ENCODE data around the gene STRIP1. TPM values are rescaled to one million over a fixed set of nuclear protein-coding genes. Genes with fewer than 3 reads are reported as not detected.
A peak's percentile ranks its signal among the peaks of the same experiment; 100 is the strongest.

Gene STRIP1
- total RNA-seq, 2 experiments from 2014 or later, result 74.3 to 80.9 TPM

DNA sequence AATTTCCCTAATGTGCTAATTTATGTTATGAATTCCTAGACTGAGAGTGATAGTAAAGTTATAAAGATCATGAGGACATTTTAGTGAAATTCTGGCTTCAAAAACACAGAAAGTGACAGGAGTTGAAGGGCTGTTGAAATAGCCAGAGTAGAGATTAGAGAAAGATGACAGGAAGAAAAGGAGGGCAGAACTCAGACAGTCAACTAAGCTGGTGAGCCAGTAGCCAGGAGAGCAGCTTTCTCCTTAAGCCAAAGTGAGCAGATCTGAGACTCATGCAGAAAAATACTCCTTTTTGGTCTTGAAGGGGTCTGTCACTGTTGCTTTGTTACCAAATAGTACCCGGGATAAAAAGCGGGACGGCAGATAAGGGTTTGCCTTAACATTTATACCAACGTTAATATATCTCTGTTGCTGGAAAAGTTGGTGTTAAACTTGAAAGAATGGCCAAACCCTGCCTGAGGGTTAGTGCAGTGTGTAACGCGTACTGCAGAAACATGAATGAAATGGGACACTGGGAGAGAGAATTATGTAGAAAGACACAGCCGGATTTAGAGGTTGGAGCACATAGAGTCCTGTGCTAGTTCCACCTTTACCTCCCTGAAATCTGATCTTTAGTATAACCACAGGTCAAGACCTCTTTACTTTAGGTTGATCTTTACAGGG lies 37.1 kb upstream of the STRIP1 start:
- H3K36me3 ChIP-seq (ENCODE audit: insufficient read depth, low read length), result peaks cover 11% of the 10 kb centered on the region
- H3K4me1 Mint-ChIP-seq (ENCODE audit: low read depth), result peaks cover 28% of the 10 kb centered on the region
- no peak for ATAC-seq (ENCODE audit: poor library complexity)
- TF ChIP-seq, protein P1, sequence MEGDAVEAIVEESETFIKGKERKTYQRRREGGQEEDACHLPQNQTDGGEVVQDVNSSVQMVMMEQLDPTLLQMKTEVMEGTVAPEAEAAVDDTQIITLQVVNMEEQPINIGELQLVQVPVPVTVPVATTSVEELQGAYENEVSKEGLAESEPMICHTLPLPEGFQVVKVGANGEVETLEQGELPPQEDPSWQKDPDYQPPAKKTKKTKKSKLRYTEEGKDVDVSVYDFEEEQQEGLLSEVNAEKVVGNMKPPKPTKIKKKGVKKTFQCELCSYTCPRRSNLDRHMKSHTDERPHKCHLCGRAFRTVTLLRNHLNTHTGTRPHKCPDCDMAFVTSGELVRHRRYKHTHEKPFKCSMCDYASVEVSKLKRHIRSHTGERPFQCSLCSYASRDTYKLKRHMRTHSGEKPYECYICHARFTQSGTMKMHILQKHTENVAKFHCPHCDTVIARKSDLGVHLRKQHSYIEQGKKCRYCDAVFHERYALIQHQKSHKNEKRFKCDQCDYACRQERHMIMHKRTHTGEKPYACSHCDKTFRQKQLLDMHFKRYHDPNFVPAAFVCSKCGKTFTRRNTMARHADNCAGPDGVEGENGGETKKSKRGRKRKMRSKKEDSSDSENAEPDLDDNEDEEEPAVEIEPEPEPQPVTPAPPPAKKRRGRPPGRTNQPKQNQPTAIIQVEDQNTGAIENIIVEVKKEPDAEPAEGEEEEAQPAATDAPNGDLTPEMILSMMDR (IDR thresholded peaks at IDR 0.05), result no peak
- intact Hi-C loops (cut with DNase I, micrococcal nuclease), result no loop called here
- H3K27me3 ChIP-seq (ENCODE audit: control insufficient read depth in 1 of 2, insufficient read depth in 2 of 2, low read length in 2 of 2), result no peaks in the 10 kb centered on the region
- CTCF ChIA-PET, result interaction anchor here (0.9 kb wide), 1 partner anchor 14 kb away, joined by 3 read pairs; no protein-coding TSS in a partner anchor
- no peak overlapping the region for H3K27ac ChIP-seq (ENCODE audit: low read depth in 1 of 2, low read length in 2 of 2)
- no peak overlapping the region for H3K27ac Mint-ChIP-seq
- no peak for DNase-seq
- no peaks in the 10 kb centered on the region for H3K27me3 Mint-ChIP-seq
- H3K4me3 Mint-ChIP-seq, result no peak overlapping the region
- peaks cover 13% of the 10 kb centered on the region for H3K36me3 Mint-ChIP-seq (ENCODE audit: low read depth)
- POLR2A ChIA-PET, result interaction anchor here (1.1 kb wide), 1 partner anchor 13 kb away, joined by 3 read pairs; the partner anchor contains the start of gene AHCYL1
- H3K4me3 ChIP-seq (ENCODE audit: low read length), result no peak overlapping the region
- no peaks in the 10 kb centered on the region for H3K9me3 ChIP-seq (ENCODE audit: control insufficient read depth in 1 of 2, insufficient read depth in 1 of 2, low read length in 2 of 2)
- H3K9me3 Mint-ChIP-seq, result no peaks in the 10 kb centered on the region
- no peaks in the 10 kb centered on the region for H3K4me1 ChIP-seq (ENCODE audit: insufficient read depth, low read length)

DNA sequence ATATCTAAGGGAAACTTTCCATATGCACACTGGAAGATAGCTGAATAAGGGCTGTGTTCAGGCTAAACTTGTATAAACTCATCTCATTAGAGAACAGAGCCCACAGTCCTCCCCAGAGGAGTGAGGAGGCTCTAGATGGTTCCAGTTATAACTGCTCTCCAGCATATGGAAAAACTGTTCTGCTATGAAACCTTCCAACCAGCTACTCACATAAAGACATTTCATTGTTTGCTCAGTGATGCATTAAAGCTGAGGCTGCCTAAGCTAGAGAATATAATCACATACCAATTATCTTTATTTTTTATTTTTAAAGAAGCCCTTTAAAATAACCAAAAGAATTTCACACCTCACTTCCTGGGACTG lies 36.6 kb upstream of the STRIP1 start:
- no peaks in the 10 kb centered on the region for H3K9me3 ChIP-seq (ENCODE audit: control insufficient read depth in 1 of 2, insufficient read depth in 1 of 2, low read length in 2 of 2)
- no peaks in the 10 kb centered on the region for H3K27me3 Mint-ChIP-seq
- DNase-seq, result no peak
- ChIA-PET POLR2A (interaction anchor here (1.1 kb wide), 1 partner anchor 13 kb away, joined by 3 read pairs; the partner anchor contains the start of gene AHCYL1), CTCF (interaction anchor here (0.9 to 1.3 kb wide), 2 partner anchors 14 kb away, joined by 3 to 4 read pairs; partner anchors contain the start of gene AHCYL1)
- peaks cover 13% of the 10 kb centered on the region for H3K36me3 Mint-ChIP-seq (ENCODE audit: low read depth)
- H3K27ac Mint-ChIP-seq, result no peak overlapping the region
- no peak for ATAC-seq (ENCODE audit: poor library complexity)
- H3K9me3 Mint-ChIP-seq, result no peaks in the 10 kb centered on the region
- H3K4me1 ChIP-seq (ENCODE audit: insufficient read depth, low read length), result no peaks in the 10 kb centered on the region
- intact Hi-C loops (cut with DNase I, micrococcal nuclease), result no loop called here
- H3K27me3 ChIP-seq (ENCODE audit: control insufficient read depth in 1 of 2, insufficient read depth in 2 of 2, low read length in 2 of 2), result no peaks in the 10 kb centered on the region
- no peak overlapping the region for H3K4me3 Mint-ChIP-seq
- TF ChIP-seq, protein P1 (IDR thresholded peaks at IDR 0.05), result no peak
- peaks cover 33% of the 10 kb centered on the region for H3K4me1 Mint-ChIP-seq (ENCODE audit: low read depth)
- peaks cover 11% of the 10 kb centered on the region for H3K36me3 ChIP-seq (ENCODE audit: insufficient read depth, low read length)
- no peak overlapping the region for H3K27ac ChIP-seq (ENCODE audit: low read depth in 1 of 2, low read length in 2 of 2)
- H3K4me3 ChIP-seq (ENCODE audit: low read length), result no peak overlapping the region

DNA sequence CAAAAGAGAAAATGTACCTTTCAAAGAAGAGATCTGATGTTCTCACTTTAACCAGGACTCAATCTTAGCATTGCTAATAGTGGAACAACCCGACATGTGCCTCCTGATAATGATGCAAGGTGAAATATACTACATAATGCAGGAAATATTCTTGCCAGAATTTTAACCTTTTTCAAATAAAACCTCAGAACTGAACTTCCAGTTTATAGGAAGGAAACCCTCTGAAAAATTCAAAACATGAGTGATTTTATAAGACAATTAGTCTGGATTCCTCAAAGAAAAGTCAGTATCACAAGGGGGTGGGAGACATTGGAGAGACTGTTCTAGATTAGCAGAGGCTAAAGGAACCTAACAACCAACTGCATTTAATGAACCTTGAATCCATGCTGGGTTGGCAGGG lies 31.7 kb upstream of the STRIP1 start:
- Histone ChIP-seq H3K4me3 (ENCODE audit: low read length) (no peak overlapping the region), H3K27ac (ENCODE audit: low read depth in 1 of 2, low read length in 2 of 2) (no peak overlapping the region), H3K36me3 (ENCODE audit: insufficient read depth, low read length) (no peaks in the 10 kb centered on the region), H3K4me1 (ENCODE audit: insufficient read depth, low read length) (peaks cover 10% of the 10 kb centered on the region), H3K9me3 (ENCODE audit: control insufficient read depth in 1 of 2, insufficient read depth in 1 of 2, low read length in 2 of 2) (no peaks in the 10 kb centered on the region), H3K27me3 (ENCODE audit: control insufficient read depth in 1 of 2, insufficient read depth in 2 of 2, low read length in 2 of 2) (no peaks in the 10 kb centered on the region)
- Mint-ChIP-seq H3K4me1 (ENCODE audit: low read depth) (peaks cover 42% of the 10 kb centered on the region), H3K27me3 (no peaks in the 10 kb centered on the region), H3K9me3 (no peaks in the 10 kb centered on the region), H3K4me3 (no peak overlapping the region), H3K36me3 (ENCODE audit: low read depth) (no peaks in the 10 kb centered on the region), H3K27ac (peak overlapping the region; percentile 21)
- ATAC-seq (ENCODE audit: poor library complexity) (no peak), DNase-seq (no peak)
- intact Hi-C loops (cut with DNase I, micrococcal nuclease), result no loop called here
- ChIA-PET CTCF (interaction anchor here (1.4 to 2.0 kb wide), 2 partner anchors 8 to 18 kb away, joined by 4 to 5 read pairs; partner anchors contain the start of gene AHCYL1), POLR2A (no interaction called here)
- TF ChIP-seq, protein P1 (IDR thresholded peaks at IDR 0.05), result no peak

Measured in CD4-positive, alpha-beta T cell (primary cell).